PFSK-1 (cell line): ENCODE data around the gene ACKR2.

Experiments used
- FOXP2 ChIP-seq: optimal IDR thresholded peaks from 2 replicates; pipeline ENCODE3; 2011; ENCODE audit warnings: borderline replicate concordance, control low read depth, inconsistent platforms; ENCODE audit not compliant: insufficient read depth; ENCODE audit errors: extremely low read length, extremely low read depth
- POLR2AphosphoS5 ChIP-seq: IDR thresholded peaks from 2 replicates; pipeline ENCODE4 v1.6.1; 2012; ENCODE audit warnings: low read depth, mild to moderate bottlenecking, control low read depth, low read length, moderate library complexity
- REST ChIP-seq, 2 experiments: IDR thresholded peaks; 2 replicates each; pipeline versions ENCODE4 v1.6.1 to v1.8.0; 2011 to 2012; ENCODE audit warnings: low read depth in 2 of 2, low read length in 2 of 2, control low read depth in 1 of 2, inconsistent platforms in 1 of 2, mild to moderate bottlenecking in 1 of 2, moderate library complexity in 1 of 2; ENCODE audit not compliant: insufficient read depth in 1 of 2
- SIN3A ChIP-seq: IDR thresholded peaks from 2 replicates; pipeline ENCODE4 v1.6.1; 2012; ENCODE audit warnings: mild to moderate bottlenecking, low read length, moderate library complexity, borderline replicate concordance; ENCODE audit not compliant: insufficient read depth
- TAF1 ChIP-seq: IDR thresholded peaks from 2 replicates; pipeline ENCODE4 v1.6.1; 2012; ENCODE audit warnings: low read length, control low read depth, borderline replicate concordance; ENCODE audit not compliant: insufficient read depth

Gene ACKR2

GRCh38 chr3:42847731-42848130 is 38.5 kb downstream of the ACKR2 start:
- no peak for TF ChIP-seq FOXP2
- no peak for TF ChIP-seq POLR2AphosphoS5

- TF ChIP-seq FOXP2 (no peak), TAF1 (no peak), SIN3A (no peak), REST (IDR thresholded peaks at IDR 0.05; ENCODE audit: insufficient read depth in 1 of 2, low read depth in 2 of 2, low read length in 2 of 2) (no peak), POLR2AphosphoS5 (no peak)
Observed at GRCh38 chr3:42849017-42849416, 39.8 kb downstream of the ACKR2 start.

- TF ChIP-seq POLR2AphosphoS5: no peak
Observed at GRCh38 chr3:42850263-42850662, 41.0 kb downstream of the ACKR2 start.

- TF ChIP-seq TAF1 (no peak), POLR2AphosphoS5 (no peak), SIN3A (no peak), REST (IDR thresholded peaks at IDR 0.05; ENCODE audit: insufficient read depth in 1 of 2, low read depth in 2 of 2, low read length in 2 of 2) (no peak), FOXP2 (no peak)
Observed at GRCh38 chr3:42851228-42851834, 42.1 kb downstream of the ACKR2 start.

- TF ChIP-seq REST (IDR thresholded peaks at IDR 0.05; ENCODE audit: insufficient read depth in 1 of 2, low read depth in 2 of 2, low read length in 2 of 2) (no peak), TAF1 (no peak), FOXP2 (no peak), SIN3A (no peak), POLR2AphosphoS5 (no peak)
Observed at GRCh38 chr3:42852441-42852840, 43.2 kb downstream of the ACKR2 start.

- no peak for TF ChIP-seq SIN3A
- no peak for TF ChIP-seq FOXP2
- no peak for TF ChIP-seq POLR2AphosphoS5
- TF ChIP-seq REST (IDR thresholded peaks at IDR 0.05; ENCODE audit: insufficient read depth in 1 of 2, low read depth in 2 of 2, low read length in 2 of 2): no peak
- no peak for TF ChIP-seq TAF1
Observed at GRCh38 chr3:42853056-42853455, 43.8 kb downstream of the ACKR2 start.
